Middle frontal gyrus (tissue), 1 donor: ENCODE measurements around the gene PGM2.

Experiments
- DNase-seq: peaks from one replicate; pipeline ENCODE4 v3.0.0-alpha.2; 2015; ENCODE audit warnings: low spot score; ENCODE audit errors: extremely low spot score

PGM2 gene

DNA sequence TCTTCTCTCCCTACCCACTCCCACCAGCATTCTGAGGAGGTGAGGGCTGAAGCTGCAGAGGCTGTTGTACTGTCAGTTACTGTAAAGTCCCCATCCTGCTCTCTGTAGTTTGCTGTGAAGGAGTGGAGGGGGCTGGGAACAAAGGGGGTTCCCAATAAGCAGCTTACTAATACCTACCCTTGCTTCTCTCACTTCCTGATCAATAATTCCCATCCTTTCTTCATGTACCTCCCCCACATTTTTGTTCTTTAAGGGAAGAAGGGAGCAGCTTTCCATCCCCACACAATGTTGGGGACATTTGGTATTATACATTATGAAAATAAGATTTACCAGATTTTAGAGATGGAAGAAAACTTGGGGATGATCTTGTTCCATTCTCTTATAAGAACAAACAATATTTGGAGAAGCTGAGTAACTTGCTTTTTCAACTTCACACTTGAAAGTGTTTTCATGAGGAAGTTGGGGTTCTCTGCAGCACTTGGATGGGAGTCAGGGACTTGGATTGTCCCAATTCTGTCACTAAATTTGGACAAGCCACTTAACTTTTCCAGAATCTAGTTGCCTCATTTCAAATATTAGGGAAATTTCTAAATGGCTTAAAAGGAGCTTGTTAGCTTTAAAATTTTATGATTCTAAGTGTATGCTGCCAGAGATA lies 69.8 kb downstream of the PGM2 start:
- no peak for DNase-seq

DNA sequence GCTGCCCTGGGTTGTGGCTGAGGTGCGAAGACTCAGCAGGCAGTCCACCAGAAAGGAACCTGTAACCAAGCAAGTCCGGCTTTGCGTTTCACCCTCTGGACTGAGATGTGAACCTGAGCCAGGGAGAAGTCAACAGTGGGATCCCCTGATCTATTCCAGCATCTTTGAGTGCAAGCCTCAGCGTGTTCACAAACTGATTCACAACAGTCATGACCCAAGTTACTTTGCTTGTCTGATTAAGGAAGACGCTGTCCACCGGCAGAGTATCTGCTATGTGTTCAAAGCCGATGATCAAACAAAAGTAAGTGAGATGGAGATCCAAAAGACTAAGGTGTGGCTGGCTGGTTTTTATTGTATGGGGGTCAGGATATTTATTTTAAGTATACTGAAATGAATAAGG lies 75.7 kb downstream of the PGM2 start:
- DNase-seq, result no peak

GRCh38 chr4:37902738-37903693 lies 76.5 kb downstream of the PGM2 start:
- no peak for DNase-seq

DNA sequence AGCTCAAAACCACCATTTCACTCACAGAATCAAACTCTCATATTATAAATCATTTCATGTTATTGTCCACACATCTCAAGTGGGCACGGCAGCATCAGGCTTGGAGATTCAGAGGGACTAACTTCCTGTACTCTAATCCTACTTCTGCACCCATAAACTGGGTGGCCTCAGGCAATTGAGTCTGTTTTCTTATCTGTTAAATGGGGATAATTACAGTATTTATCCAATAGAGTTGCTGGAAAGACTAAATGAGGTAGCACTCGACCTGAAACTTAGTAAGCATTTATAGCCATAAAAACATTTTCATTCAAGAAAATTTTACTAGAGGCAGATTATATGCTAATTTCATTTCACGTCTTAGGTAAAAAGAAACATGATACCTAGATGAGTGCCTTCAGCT lies 77.4 kb downstream of the PGM2 start:
- no peak for DNase-seq

- no peak for DNase-seq
Measured at GRCh38 chr4:37904824-37905223, 78.3 kb downstream of the PGM2 start.

DNA sequence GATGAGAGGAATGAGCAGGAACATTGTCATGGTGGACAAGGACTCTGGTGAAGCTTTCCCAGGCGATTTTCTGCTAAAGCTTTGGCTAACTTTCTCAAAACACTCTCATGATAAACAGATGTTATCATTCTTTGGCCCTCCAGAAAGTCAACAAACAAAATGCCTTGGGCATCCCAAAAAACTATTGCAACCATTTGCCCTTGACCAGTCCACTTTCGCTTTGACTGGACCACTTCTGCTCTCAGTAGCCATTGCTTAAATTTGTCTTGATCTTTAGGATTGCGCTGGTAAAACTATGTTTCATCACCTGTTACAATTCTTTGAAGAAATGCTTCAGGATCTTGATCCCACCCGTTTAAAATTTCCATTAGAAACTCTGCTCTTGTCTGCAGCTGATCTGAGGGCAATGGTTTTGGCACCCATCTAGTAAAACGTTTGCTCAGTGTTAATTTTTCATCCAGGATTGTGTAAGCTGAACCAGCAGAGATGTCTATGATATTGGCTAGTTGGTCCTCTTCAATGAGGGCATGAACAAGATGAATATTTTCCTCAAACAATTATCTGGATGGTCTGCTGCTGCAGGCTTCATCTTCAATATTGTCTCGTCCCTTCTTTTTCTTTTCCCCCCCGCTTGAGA lies 79.2 kb downstream of the PGM2 start:
- no peak for DNase-seq

GRCh38 chr4:37908488-37909331 lies 82.2 kb downstream of the PGM2 start:
- no peak for DNase-seq

GRCh38 chr4:37909332-37910090 lies 83.0 kb downstream of the PGM2 start:
- no peak for DNase-seq

DNA sequence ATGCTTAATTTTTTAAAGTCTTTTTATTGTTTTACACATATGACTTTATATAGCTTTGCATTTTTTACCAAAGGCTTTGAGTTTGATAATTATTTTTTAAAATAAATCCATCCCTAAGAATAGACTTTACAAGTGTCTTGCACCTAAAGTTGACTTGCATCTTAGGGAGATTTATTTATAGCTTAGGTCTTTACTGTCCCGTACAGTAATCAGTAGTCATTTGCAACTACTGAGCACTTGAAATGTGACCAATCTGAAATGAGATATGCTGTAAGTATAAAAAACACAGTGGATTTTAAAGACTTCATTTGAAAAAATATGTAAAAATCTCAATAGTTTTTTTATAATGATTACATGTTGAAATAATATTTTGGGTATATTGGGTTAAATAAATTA lies 83.6 kb downstream of the PGM2 start:
- no peak for DNase-seq
